ENCODE results near the gene TPST1. TPM values are rescaled to one million over a fixed set of nuclear protein-coding genes. Genes with fewer than 3 reads are reported as not detected.

The TPST1 gene
- total RNA-seq, 1 experiment from 2014 or later: 15.0 TPM

DNA sequence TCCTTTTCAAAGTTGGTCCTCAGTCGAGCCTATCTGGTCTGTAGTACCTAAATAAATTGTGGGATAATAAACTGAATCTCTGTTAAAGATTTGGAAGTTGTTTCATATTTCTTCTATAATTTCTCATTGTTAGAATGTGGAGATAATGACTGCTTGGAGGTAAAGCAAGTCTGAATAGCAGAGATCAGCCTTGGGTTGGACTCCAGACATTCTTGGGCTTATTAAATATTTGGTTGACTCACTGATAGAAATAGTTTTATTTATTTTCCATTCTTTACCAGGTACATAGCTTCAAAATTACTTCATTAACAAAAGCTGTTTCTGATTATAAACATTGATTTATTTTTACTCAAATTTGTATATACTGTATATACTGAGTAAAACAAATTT lies 34.3 kb downstream of the TPST1 start:
- TF ChIP-seq, protein P1, sequence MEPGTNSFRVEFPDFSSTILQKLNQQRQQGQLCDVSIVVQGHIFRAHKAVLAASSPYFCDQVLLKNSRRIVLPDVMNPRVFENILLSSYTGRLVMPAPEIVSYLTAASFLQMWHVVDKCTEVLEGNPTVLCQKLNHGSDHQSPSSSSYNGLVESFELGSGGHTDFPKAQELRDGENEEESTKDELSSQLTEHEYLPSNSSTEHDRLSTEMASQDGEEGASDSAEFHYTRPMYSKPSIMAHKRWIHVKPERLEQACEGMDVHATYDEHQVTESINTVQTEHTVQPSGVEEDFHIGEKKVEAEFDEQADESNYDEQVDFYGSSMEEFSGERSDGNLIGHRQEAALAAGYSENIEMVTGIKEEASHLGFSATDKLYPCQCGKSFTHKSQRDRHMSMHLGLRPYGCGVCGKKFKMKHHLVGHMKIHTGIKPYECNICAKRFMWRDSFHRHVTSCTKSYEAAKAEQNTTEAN (CRISPR knock-in tag; IDR thresholded peaks at IDR 0.05): no peak
- TF ChIP-seq, protein P2, sequence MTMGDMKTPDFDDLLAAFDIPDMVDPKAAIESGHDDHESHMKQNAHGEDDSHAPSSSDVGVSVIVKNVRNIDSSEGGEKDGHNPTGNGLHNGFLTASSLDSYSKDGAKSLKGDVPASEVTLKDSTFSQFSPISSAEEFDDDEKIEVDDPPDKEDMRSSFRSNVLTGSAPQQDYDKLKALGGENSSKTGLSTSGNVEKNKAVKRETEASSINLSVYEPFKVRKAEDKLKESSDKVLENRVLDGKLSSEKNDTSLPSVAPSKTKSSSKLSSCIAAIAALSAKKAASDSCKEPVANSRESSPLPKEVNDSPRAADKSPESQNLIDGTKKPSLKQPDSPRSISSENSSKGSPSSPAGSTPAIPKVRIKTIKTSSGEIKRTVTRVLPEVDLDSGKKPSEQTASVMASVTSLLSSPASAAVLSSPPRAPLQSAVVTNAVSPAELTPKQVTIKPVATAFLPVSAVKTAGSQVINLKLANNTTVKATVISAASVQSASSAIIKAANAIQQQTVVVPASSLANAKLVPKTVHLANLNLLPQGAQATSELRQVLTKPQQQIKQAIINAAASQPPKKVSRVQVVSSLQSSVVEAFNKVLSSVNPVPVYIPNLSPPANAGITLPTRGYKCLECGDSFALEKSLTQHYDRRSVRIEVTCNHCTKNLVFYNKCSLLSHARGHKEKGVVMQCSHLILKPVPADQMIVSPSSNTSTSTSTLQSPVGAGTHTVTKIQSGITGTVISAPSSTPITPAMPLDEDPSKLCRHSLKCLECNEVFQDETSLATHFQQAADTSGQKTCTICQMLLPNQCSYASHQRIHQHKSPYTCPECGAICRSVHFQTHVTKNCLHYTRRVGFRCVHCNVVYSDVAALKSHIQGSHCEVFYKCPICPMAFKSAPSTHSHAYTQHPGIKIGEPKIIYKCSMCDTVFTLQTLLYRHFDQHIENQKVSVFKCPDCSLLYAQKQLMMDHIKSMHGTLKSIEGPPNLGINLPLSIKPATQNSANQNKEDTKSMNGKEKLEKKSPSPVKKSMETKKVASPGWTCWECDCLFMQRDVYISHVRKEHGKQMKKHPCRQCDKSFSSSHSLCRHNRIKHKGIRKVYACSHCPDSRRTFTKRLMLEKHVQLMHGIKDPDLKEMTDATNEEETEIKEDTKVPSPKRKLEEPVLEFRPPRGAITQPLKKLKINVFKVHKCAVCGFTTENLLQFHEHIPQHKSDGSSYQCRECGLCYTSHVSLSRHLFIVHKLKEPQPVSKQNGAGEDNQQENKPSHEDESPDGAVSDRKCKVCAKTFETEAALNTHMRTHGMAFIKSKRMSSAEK (CRISPR knock-in tag; IDR thresholded peaks at IDR 0.05; ENCODE audit: borderline replicate concordance): no peak
- TF ChIP-seq, protein P3, sequence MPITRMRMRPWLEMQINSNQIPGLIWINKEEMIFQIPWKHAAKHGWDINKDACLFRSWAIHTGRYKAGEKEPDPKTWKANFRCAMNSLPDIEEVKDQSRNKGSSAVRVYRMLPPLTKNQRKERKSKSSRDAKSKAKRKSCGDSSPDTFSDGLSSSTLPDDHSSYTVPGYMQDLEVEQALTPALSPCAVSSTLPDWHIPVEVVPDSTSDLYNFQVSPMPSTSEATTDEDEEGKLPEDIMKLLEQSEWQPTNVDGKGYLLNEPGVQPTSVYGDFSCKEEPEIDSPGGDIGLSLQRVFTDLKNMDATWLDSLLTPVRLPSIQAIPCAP (CRISPR knock-in tag; IDR thresholded peaks at IDR 0.05): no peak
- TF ChIP-seq, protein P4, sequence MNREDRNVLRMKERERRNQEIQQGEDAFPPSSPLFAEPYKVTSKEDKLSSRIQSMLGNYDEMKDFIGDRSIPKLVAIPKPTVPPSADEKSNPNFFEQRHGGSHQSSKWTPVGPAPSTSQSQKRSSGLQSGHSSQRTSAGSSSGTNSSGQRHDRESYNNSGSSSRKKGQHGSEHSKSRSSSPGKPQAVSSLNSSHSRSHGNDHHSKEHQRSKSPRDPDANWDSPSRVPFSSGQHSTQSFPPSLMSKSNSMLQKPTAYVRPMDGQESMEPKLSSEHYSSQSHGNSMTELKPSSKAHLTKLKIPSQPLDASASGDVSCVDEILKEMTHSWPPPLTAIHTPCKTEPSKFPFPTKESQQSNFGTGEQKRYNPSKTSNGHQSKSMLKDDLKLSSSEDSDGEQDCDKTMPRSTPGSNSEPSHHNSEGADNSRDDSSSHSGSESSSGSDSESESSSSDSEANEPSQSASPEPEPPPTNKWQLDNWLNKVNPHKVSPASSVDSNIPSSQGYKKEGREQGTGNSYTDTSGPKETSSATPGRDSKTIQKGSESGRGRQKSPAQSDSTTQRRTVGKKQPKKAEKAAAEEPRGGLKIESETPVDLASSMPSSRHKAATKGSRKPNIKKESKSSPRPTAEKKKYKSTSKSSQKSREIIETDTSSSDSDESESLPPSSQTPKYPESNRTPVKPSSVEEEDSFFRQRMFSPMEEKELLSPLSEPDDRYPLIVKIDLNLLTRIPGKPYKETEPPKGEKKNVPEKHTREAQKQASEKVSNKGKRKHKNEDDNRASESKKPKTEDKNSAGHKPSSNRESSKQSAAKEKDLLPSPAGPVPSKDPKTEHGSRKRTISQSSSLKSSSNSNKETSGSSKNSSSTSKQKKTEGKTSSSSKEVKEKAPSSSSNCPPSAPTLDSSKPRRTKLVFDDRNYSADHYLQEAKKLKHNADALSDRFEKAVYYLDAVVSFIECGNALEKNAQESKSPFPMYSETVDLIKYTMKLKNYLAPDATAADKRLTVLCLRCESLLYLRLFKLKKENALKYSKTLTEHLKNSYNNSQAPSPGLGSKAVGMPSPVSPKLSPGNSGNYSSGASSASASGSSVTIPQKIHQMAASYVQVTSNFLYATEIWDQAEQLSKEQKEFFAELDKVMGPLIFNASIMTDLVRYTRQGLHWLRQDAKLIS (CRISPR knock-in tag; IDR thresholded peaks at IDR 0.05; ENCODE audit: borderline replicate concordance): no peak
- TF ChIP-seq OVOL2 (CRISPR knock-in tag; IDR thresholded peaks at IDR 0.05; ENCODE audit: borderline replicate concordance): no peak
- TF ChIP-seq, protein P5, sequence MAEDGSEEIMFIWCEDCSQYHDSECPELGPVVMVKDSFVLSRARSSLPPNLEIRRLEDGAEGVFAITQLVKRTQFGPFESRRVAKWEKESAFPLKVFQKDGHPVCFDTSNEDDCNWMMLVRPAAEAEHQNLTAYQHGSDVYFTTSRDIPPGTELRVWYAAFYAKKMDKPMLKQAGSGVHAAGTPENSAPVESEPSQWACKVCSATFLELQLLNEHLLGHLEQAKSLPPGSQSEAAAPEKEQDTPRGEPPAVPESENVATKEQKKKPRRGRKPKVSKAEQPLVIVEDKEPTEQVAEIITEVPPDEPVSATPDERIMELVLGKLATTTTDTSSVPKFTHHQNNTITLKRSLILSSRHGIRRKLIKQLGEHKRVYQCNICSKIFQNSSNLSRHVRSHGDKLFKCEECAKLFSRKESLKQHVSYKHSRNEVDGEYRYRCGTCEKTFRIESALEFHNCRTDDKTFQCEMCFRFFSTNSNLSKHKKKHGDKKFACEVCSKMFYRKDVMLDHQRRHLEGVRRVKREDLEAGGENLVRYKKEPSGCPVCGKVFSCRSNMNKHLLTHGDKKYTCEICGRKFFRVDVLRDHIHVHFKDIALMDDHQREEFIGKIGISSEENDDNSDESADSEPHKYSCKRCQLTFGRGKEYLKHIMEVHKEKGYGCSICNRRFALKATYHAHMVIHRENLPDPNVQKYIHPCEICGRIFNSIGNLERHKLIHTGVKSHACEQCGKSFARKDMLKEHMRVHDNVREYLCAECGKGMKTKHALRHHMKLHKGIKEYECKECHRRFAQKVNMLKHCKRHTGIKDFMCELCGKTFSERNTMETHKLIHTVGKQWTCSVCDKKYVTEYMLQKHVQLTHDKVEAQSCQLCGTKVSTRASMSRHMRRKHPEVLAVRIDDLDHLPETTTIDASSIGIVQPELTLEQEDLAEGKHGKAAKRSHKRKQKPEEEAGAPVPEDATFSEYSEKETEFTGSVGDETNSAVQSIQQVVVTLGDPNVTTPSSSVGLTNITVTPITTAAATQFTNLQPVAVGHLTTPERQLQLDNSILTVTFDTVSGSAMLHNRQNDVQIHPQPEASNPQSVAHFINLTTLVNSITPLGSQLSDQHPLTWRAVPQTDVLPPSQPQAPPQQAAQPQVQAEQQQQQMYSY (CRISPR knock-in tag; IDR thresholded peaks at IDR 0.05): no peak
- no peak for TF ChIP-seq NFYB (CRISPR knock-in tag; conservative IDR thresholded peaks at IDR 0.05; ENCODE audit: low read depth)
- TF ChIP-seq SMAD3 (CRISPR knock-in tag; IDR thresholded peaks at IDR 0.05; ENCODE audit: borderline replicate concordance): no peak
- TF ChIP-seq, protein P6, sequence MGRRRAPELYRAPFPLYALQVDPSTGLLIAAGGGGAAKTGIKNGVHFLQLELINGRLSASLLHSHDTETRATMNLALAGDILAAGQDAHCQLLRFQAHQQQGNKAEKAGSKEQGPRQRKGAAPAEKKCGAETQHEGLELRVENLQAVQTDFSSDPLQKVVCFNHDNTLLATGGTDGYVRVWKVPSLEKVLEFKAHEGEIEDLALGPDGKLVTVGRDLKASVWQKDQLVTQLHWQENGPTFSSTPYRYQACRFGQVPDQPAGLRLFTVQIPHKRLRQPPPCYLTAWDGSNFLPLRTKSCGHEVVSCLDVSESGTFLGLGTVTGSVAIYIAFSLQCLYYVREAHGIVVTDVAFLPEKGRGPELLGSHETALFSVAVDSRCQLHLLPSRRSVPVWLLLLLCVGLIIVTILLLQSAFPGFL (CRISPR knock-in tag; IDR thresholded peaks at IDR 0.05; ENCODE audit: borderline replicate concordance): no peak
- TF ChIP-seq, protein P7, sequence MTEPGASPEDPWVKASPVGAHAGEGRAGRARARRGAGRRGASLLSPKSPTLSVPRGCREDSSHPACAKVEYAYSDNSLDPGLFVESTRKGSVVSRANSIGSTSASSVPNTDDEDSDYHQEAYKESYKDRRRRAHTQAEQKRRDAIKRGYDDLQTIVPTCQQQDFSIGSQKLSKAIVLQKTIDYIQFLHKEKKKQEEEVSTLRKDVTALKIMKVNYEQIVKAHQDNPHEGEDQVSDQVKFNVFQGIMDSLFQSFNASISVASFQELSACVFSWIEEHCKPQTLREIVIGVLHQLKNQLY (CRISPR knock-in tag; IDR thresholded peaks at IDR 0.05): no peak
- TF ChIP-seq CREB1 (CRISPR knock-in tag; IDR thresholded peaks at IDR 0.05): no peak
- TF ChIP-seq, protein P8, sequence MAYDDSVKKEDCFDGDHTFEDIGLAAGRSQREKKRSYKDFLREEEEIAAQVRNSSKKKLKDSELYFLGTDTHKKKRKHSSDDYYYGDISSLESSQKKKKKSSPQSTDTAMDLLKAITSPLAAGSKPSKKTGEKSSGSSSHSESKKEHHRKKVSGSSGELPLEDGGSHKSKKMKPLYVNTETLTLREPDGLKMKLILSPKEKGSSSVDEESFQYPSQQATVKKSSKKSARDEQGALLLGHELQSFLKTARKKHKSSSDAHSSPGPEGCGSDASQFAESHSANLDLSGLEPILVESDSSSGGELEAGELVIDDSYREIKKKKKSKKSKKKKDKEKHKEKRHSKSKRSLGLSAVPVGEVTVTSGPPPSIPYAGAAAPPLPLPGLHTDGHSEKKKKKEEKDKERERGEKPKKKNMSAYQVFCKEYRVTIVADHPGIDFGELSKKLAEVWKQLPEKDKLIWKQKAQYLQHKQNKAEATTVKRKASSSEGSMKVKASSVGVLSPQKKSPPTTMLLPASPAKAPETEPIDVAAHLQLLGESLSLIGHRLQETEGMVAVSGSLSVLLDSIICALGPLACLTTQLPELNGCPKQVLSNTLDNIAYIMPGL (CRISPR knock-in tag; IDR thresholded peaks at IDR 0.05): no peak
- no peak for TF ChIP-seq ZNF396 (CRISPR knock-in tag; IDR thresholded peaks at IDR 0.05; ENCODE audit: borderline replicate concordance)
- no peak for TF ChIP-seq ZNF671 (CRISPR knock-in tag; IDR thresholded peaks at IDR 0.05)
- TF ChIP-seq MYBL2 (CRISPR knock-in tag; IDR thresholded peaks at IDR 0.05): no peak
- no peak for TF ChIP-seq GABPB1 (CRISPR knock-in tag; IDR thresholded peaks at IDR 0.05)
- TF ChIP-seq NR3C1 (CRISPR knock-in tag; conservative IDR thresholded peaks at IDR 0.05; ENCODE audit: low read depth): no peak
- TF ChIP-seq JAZF1 (CRISPR knock-in tag; IDR thresholded peaks at IDR 0.05): no peak
- TF ChIP-seq TEAD1 (CRISPR knock-in tag; IDR thresholded peaks at IDR 0.05): no peak
- TF ChIP-seq RELA (CRISPR knock-in tag; IDR thresholded peaks at IDR 0.05; ENCODE audit: borderline replicate concordance): no peak
- Mint-ChIP-seq H3K27me3 (ENCODE audit: low read depth) (no peaks in the 10 kb centered on the region), H3K9me3 (no peaks in the 10 kb centered on the region), H3K27ac (no peak overlapping the region), H3K4me1 (peaks cover 8% of the 10 kb centered on the region), H3K4me3 (no peak overlapping the region), H3K36me3 (no peaks in the 10 kb centered on the region)
- ATAC-seq: no peak
- no peak for DNase-seq (ENCODE audit: low spot score)
- ChIA-PET CTCF (no interaction called here), POLR2A (no interaction called here)
